Measurements from ENCODE around the gene COL9A2.

DNA sequence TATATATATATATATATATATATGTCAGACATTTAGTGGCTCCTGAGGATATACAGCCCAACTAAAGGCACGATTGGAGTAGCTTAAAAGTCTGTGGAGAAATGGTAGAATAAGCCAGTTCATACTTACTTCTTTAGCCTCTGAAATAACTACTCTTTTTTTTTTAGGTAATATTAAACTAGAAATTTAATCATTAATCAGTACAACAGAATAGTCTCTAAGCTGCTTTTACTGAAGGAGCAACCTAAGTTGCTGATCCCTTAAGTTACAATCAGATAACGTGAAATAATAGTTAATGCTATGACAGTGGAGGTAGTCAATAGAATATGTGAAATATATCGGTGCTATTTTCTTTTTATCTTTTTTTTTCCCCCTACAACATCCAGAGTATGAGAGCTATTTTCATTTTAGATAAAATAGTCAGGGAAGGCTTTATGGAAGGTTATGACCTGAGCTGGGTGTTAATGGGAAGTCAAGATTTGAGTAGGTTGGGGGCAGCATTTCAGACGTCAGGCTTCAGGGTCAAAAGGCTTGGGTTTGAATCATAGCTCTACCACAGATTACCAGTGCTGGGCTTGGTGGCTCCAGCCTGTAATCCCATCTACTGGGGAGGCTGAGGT lies 43.4 kb downstream of the COL9A2 start:
- TF ChIP-seq CTCF (conservative IDR thresholded peaks at IDR 0.05; ENCODE audit: low read length) (no peak), EZH2phosphoT487 (IDR thresholded peaks at IDR 0.05; ENCODE audit: borderline replicate concordance, low read depth, low read length) (no peak)
